ENCODE measurements around the gene INF2.

INF2 gene

DNA sequence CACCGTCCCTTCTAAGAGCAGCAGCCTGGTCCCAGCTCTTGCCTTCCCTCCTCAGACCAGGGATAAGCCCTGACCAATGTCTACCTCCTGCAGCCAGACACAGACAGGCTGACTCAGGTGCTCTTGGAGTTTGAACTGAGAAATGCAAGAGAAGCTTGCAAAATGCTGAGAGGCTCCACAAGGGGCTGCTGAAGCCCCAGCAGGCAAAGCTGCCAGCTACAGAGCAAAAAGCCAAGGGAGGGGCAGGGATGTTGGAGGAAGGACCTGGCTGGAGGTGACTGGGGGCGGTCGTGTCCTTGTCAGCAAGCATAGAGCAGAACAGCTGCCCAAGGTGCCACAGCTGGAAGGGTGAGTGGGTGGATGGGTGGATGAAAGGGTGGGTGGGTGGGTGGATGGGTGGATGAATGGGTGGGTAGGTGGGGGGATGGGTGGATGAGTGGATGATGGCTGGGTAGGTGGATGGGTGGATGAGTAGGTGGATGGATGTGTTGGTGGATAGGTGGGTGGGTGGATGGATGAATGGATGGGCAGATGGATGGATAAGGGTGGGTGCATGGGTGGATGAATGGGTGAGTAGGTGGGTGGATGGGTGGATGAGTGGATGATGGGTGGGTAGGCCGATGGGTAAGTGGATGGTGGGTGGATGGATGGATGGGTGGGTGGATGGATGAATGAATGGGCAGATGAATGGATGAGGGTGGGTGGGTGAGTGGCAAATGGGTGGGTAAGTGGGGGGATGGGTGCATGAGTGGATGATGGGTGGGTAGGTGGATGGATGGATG lies 4.0 kb upstream of the INF2 start:
- no peak overlapping the region for H3K18ac ChIP-seq (ENCODE audit: low read depth in 1 of 2, low read length in 2 of 2)
- H3K27ac ChIP-seq (ENCODE audit: low read length, poor library complexity, severe bottlenecking) = no peak overlapping the region
- H3K4me3 ChIP-seq (ENCODE audit: insufficient read depth in 1 of 2, low read depth in 1 of 2, low read length in 2 of 2) = no peak overlapping the region
- H3K36me3 ChIP-seq (ENCODE audit: control insufficient read depth in 1 of 2, insufficient read depth in 2 of 2, low read depth in 1 of 2, low read length in 2 of 2) = no peaks in the 10 kb centered on the region
- H3K4ac ChIP-seq (ENCODE audit: low read depth in 1 of 2, low read length in 2 of 2) = peak overlapping the region in 1 of 2 experiments; percentile 17
- WGBS = 91% methylated on average over 4 of the region's 4 CpGs
- no peak overlapping the region for H2AFZ ChIP-seq (ENCODE audit: low read depth, low read length)
- H4K8ac ChIP-seq (ENCODE audit: low read length) = no peak overlapping the region
- no peak overlapping the region for H2BK120ac ChIP-seq (ENCODE audit: low read depth, low read length)
- H3K27me3 ChIP-seq (ENCODE audit: control insufficient read depth in 1 of 2, insufficient read depth in 1 of 2, low read length in 2 of 2) = no peaks in the 10 kb centered on the region
- no peak overlapping the region for H3K14ac ChIP-seq (ENCODE audit: low read length in 2 of 2)
- no peak overlapping the region for H3K23ac ChIP-seq (ENCODE audit: low read length in 2 of 2)
- no peak overlapping the region for H2BK12ac ChIP-seq (ENCODE audit: low read length in 2 of 2)
- no peak overlapping the region for H3K9ac ChIP-seq (ENCODE audit: low read length)
- no peak for DNase-seq
- no peak overlapping the region for H4K91ac ChIP-seq (ENCODE audit: low read length)
- no peak overlapping the region for H3K4me2 ChIP-seq (ENCODE audit: low read length, poor library complexity, severe bottlenecking)
- no peak overlapping the region for H2BK15ac ChIP-seq (ENCODE audit: low read depth, poor library complexity, severe bottlenecking)
- peaks cover 48% of the 10 kb centered on the region for H3K4me1 ChIP-seq (ENCODE audit: control insufficient read depth, insufficient read depth, low read depth, low read length)
- no peak overlapping the region for H2BK5ac ChIP-seq (ENCODE audit: low read depth, low read length, poor library complexity, severe bottlenecking)
- no peak overlapping the region for H2AK5ac ChIP-seq (ENCODE audit: low read length, severe bottlenecking)
- no peaks in the 10 kb centered on the region for H3K9me3 ChIP-seq (ENCODE audit: control insufficient read depth, low read length)
- no peaks in the 10 kb centered on the region for H3K79me1 ChIP-seq (replicated peaks; ENCODE audit: low read length, poor library complexity, severe bottlenecking)

DNA sequence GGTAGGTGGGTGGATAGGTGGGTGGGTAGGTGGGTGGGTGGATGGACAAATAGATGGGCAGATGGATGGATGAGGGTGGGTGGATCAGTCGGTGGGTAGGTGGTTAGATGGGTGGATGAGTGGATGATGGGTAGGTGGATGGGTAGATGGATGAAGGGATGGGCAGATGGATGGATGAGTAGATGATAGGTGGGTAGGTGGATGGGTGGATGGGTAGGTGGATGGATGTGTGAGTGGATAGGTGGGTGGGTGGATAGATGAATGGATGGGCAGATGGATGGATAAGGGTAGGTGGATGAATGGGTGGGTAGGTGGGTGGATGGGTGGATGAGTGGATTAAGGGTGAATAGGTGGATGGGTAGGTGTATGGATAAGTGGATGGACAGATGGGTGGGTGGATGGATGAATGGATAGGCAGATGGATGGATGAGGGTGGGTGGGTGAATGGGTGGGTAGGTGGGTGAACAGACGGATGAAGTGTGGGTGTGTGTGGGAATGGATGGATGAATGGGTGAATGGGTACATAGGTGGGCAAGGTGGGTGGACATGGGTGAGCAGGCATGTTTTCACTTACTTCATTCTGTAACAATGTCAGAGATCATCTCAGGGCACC lies 3.3 kb upstream of the INF2 start:
- Histone ChIP-seq H3K4me3 (ENCODE audit: insufficient read depth in 1 of 2, low read depth in 1 of 2, low read length in 2 of 2) (no peak overlapping the region), H3K9me3 (ENCODE audit: control insufficient read depth, low read length) (no peaks in the 10 kb centered on the region), H2BK120ac (ENCODE audit: low read depth, low read length) (no peak overlapping the region), H2BK15ac (ENCODE audit: low read depth, poor library complexity, severe bottlenecking) (no peak overlapping the region), H3K23ac (ENCODE audit: low read length in 2 of 2) (no peak overlapping the region), H3K4me1 (ENCODE audit: control insufficient read depth, insufficient read depth, low read depth, low read length) (peaks cover 48% of the 10 kb centered on the region), H3K79me1 (replicated peaks; ENCODE audit: low read length, poor library complexity, severe bottlenecking) (no peaks in the 10 kb centered on the region), H3K36me3 (ENCODE audit: control insufficient read depth in 1 of 2, insufficient read depth in 2 of 2, low read depth in 1 of 2, low read length in 2 of 2) (peaks cover 0 to 5% of the 10 kb centered on the region in 2 experiments), H2BK12ac (ENCODE audit: low read length in 2 of 2) (no peak overlapping the region), H4K91ac (ENCODE audit: low read length) (no peak overlapping the region), H2AFZ (ENCODE audit: low read depth, low read length) (no peak overlapping the region), H3K27ac (ENCODE audit: low read length, poor library complexity, severe bottlenecking) (no peak overlapping the region), H3K4me2 (ENCODE audit: low read length, poor library complexity, severe bottlenecking) (no peak overlapping the region), H3K9ac (ENCODE audit: low read length) (no peak overlapping the region), H3K4ac (ENCODE audit: low read depth in 1 of 2, low read length in 2 of 2) (no peak overlapping the region), H2BK5ac (ENCODE audit: low read depth, low read length, poor library complexity, severe bottlenecking) (no peak overlapping the region), H3K27me3 (ENCODE audit: control insufficient read depth in 1 of 2, insufficient read depth in 1 of 2, low read length in 2 of 2) (no peaks in the 10 kb centered on the region), H4K8ac (ENCODE audit: low read length) (no peak overlapping the region), H3K18ac (ENCODE audit: low read depth in 1 of 2, low read length in 2 of 2) (no peak overlapping the region), H3K14ac (ENCODE audit: low read length in 2 of 2) (no peak overlapping the region), H2AK5ac (ENCODE audit: low read length, severe bottlenecking) (no peak overlapping the region)
- WGBS = 98% methylated on average over 2 of the region's 2 CpGs
- DNase-seq = no peak

DNA sequence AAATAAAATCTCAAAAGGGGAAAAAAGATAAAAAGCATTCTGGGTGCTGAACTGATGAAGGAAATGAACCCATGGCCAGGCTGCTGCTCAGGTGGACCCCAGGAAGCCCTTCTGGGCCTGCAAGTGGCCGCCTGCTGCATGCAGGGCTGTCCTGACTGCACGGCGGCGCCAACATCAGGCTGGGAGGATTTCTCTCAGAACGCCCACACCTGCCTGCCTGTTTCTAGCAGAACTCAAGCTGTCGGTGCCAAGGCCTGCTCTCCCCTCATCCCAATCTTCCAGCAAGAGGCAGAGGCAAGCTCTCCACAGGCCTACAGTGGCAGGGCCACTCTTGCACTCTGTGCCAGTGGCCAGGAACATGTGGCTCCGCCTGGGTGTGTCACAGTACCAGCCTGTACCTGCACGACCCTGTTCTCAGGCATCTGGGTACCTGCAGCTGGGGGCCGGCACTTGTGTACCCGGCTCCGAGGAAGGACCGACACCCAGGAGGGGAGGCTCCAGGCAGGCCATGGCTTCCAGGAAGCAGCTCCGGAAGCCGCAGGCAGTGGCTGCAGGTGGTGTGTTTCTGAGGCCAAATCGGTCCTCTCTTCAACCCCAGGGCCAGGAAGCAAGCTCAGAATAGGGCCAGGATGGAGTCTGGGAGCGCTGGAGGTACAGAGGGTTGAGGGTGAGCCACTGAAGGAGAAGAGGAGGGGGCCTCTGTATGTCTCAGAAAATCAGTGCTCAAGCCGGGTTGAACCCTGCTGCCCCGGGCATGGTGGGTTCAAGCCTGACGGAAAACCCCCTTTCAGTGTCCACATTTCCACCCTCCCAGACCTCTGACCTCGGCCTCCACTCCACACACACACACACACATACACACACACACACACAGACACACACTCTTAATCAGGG lies 2.5 kb upstream of the INF2 start:
- Histone ChIP-seq H3K23ac (ENCODE audit: low read length in 2 of 2) (no peak overlapping the region), H3K4ac (ENCODE audit: low read depth in 1 of 2, low read length in 2 of 2) (peak overlapping the region in 1 of 2 experiments; percentile 52), H3K27me3 (ENCODE audit: control insufficient read depth in 1 of 2, insufficient read depth in 1 of 2, low read length in 2 of 2) (no peaks in the 10 kb centered on the region), H2BK12ac (ENCODE audit: low read length in 2 of 2) (peak overlapping the region; percentile 21 to 25), H3K36me3 (ENCODE audit: control insufficient read depth in 1 of 2, insufficient read depth in 2 of 2, low read depth in 1 of 2, low read length in 2 of 2) (peaks cover 0 to 12% of the 10 kb centered on the region in 2 experiments), H2AK5ac (ENCODE audit: low read length, severe bottlenecking) (no peak overlapping the region), H3K18ac (ENCODE audit: low read depth in 1 of 2, low read length in 2 of 2) (no peak overlapping the region), H3K4me3 (ENCODE audit: insufficient read depth in 1 of 2, low read depth in 1 of 2, low read length in 2 of 2) (no peak overlapping the region), H2AFZ (ENCODE audit: low read depth, low read length) (no peak overlapping the region), H3K9me3 (ENCODE audit: control insufficient read depth, low read length) (no peaks in the 10 kb centered on the region), H2BK120ac (ENCODE audit: low read depth, low read length) (no peak overlapping the region), H3K14ac (ENCODE audit: low read length in 2 of 2) (no peak overlapping the region), H2BK5ac (ENCODE audit: low read depth, low read length, poor library complexity, severe bottlenecking) (no peak overlapping the region), H3K4me1 (ENCODE audit: control insufficient read depth, insufficient read depth, low read depth, low read length) (peaks cover 48% of the 10 kb centered on the region), H2BK15ac (ENCODE audit: low read depth, poor library complexity, severe bottlenecking) (peak overlapping the region; percentile 94), H3K27ac (ENCODE audit: low read length, poor library complexity, severe bottlenecking) (no peak overlapping the region), H3K79me1 (replicated peaks; ENCODE audit: low read length, poor library complexity, severe bottlenecking) (no peaks in the 10 kb centered on the region), H4K91ac (ENCODE audit: low read length) (peak overlapping the region; percentile 35), H3K4me2 (ENCODE audit: low read length, poor library complexity, severe bottlenecking) (no peak overlapping the region), H4K8ac (ENCODE audit: low read length) (no peak overlapping the region), H3K9ac (ENCODE audit: low read length) (no peak overlapping the region)
- 83% methylated on average over 19 of the region's 20 CpGs for WGBS
- no peak for DNase-seq

All from mesenchymal stem cell (in vitro differentiated cells and primary cell).